Measurements from ENCODE around the gene CLDN2. TPM values are rescaled to one million over a fixed set of nuclear protein-coding genes. Genes with fewer than 3 reads are reported as not detected.

CLDN2 gene
- total and polyA plus RNA-seq, 4 donors, result 0.37 to 25.5 (median 20.7) TPM

DNA sequence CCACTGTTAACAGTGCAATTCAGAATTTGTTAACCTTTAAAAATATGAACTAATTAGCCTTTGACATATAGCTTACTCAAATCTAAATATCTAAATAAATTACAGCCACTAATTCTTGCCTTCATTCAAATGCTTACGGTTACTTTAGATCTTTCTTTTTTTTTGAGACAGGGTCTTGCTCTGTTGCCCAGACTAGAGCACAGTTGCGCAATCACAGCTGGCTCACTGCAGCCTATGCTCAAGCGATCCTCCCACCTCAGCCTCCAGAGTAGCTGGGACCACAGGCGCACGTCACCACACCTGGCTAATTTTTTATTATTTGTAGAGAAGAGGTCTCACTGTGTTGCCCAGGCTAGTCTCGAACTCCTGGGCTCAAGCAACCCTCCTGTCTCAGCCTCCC lies 31.0 kb downstream of the CLDN2 start:
- peaks cover 0 to 2% (median 0%) of the 10 kb centered on the region in 4 donors for H3K27me3 ChIP-seq (ENCODE audit: control insufficient read depth in 4 of 4, insufficient read depth in 4 of 4, low read length in 3 of 4)
- H3K9ac ChIP-seq (ENCODE audit: low read depth in 1 of 2, low read length in 2 of 2), result no peak overlapping the region
- peaks cover 4 to 13% (median 8%) of the 10 kb centered on the region in 4 donors for H3K4me1 ChIP-seq (ENCODE audit: control insufficient read depth in 4 of 4, insufficient read depth in 4 of 4, low read length in 3 of 4)
- H3K36me3 ChIP-seq (ENCODE audit: control insufficient read depth in 4 of 4, insufficient read depth in 3 of 4, low read depth in 1 of 4, low read length in 3 of 4), result no peaks in the 10 kb centered on the region
- no peak overlapping the region for H3K27ac ChIP-seq (ENCODE audit: low read depth in 1 of 2, low read length in 2 of 2)
- WGBS, result 95% methylated on average over 6 of the region's 6 CpGs
- TF ChIP-seq HNF4A (conservative IDR thresholded peaks at IDR 0.05), result no peak
- no peak for TF ChIP-seq TAF1 (conservative IDR thresholded peaks at IDR 0.05)
- TF ChIP-seq YY1 (IDR thresholded peaks at IDR 0.05), result no peak
- TF ChIP-seq, protein P1, sequence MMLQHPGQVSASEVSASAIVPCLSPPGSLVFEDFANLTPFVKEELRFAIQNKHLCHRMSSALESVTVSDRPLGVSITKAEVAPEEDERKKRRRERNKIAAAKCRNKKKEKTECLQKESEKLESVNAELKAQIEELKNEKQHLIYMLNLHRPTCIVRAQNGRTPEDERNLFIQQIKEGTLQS (IDR thresholded peaks at IDR 0.05), result no peak
- no peak for TF ChIP-seq FOXA1 (IDR thresholded peaks at IDR 0.05)
- TF ChIP-seq RAD21 (IDR thresholded peaks at IDR 0.05), result no peak
- TF ChIP-seq, protein P2, sequence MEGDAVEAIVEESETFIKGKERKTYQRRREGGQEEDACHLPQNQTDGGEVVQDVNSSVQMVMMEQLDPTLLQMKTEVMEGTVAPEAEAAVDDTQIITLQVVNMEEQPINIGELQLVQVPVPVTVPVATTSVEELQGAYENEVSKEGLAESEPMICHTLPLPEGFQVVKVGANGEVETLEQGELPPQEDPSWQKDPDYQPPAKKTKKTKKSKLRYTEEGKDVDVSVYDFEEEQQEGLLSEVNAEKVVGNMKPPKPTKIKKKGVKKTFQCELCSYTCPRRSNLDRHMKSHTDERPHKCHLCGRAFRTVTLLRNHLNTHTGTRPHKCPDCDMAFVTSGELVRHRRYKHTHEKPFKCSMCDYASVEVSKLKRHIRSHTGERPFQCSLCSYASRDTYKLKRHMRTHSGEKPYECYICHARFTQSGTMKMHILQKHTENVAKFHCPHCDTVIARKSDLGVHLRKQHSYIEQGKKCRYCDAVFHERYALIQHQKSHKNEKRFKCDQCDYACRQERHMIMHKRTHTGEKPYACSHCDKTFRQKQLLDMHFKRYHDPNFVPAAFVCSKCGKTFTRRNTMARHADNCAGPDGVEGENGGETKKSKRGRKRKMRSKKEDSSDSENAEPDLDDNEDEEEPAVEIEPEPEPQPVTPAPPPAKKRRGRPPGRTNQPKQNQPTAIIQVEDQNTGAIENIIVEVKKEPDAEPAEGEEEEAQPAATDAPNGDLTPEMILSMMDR (IDR thresholded peaks at IDR 0.05; ENCODE audit: low read depth, low read length, missing input control), result no peak
- TF ChIP-seq SP1 (IDR thresholded peaks at IDR 0.05), result no peak
- TF ChIP-seq FOXA2 (IDR thresholded peaks at IDR 0.05), result no peak
- no peak for TF ChIP-seq JUND (IDR thresholded peaks at IDR 0.05)
- TF ChIP-seq, protein P3, sequence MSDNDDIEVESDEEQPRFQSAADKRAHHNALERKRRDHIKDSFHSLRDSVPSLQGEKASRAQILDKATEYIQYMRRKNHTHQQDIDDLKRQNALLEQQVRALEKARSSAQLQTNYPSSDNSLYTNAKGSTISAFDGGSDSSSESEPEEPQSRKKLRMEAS (IDR thresholded peaks at IDR 0.05), result no peak
- no peak for TF ChIP-seq NR2F2 (IDR thresholded peaks at IDR 0.05)
- TF ChIP-seq, protein P4, sequence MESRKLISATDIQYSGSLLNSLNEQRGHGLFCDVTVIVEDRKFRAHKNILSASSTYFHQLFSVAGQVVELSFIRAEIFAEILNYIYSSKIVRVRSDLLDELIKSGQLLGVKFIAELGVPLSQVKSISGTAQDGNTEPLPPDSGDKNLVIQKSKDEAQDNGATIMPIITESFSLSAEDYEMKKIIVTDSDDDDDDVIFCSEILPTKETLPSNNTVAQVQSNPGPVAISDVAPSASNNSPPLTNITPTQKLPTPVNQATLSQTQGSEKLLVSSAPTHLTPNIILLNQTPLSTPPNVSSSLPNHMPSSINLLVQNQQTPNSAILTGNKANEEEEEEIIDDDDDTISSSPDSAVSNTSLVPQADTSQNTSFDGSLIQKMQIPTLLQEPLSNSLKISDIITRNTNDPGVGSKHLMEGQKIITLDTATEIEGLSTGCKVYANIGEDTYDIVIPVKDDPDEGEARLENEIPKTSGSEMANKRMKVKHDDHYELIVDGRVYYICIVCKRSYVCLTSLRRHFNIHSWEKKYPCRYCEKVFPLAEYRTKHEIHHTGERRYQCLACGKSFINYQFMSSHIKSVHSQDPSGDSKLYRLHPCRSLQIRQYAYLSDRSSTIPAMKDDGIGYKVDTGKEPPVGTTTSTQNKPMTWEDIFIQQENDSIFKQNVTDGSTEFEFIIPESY (IDR thresholded peaks at IDR 0.05), result no peak
- no peaks in the 10 kb centered on the region for H3K9me3 ChIP-seq (ENCODE audit: control insufficient read depth in 4 of 4, low read length in 3 of 4)
- H3K4me3 ChIP-seq (ENCODE audit: low read depth in 1 of 3, low read length in 3 of 3), result no peak overlapping the region
- DNase-seq (ENCODE audit: low spot score), result no peak

DNA sequence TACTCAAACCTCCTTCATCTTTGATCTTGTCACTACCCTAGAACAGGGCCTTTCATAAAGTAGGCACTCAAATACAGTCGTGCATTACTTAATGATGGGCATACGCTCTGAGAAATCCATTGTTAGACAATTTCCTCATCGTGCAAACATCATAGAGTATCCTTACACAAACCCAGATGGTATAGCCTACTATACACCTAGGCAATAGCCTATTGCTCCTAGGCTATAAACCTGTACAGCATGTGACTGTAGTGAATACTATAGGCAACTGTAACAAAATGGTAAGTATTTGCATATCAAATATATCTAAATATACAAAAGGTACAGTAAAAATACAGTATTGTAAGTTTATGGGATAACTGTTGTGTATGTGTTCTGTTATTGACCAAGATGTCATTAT lies 31.9 kb downstream of the CLDN2 start:
- no peak for DNase-seq (ENCODE audit: low spot score)
- Histone ChIP-seq H3K4me3 (ENCODE audit: low read depth in 1 of 3, low read length in 3 of 3) (no peak overlapping the region), H3K9me3 (ENCODE audit: control insufficient read depth in 4 of 4, low read length in 3 of 4) (no peaks in the 10 kb centered on the region), H3K36me3 (ENCODE audit: control insufficient read depth in 4 of 4, insufficient read depth in 3 of 4, low read depth in 1 of 4, low read length in 3 of 4) (no peaks in the 10 kb centered on the region), H3K27me3 (ENCODE audit: control insufficient read depth in 4 of 4, insufficient read depth in 4 of 4, low read length in 3 of 4) (peaks cover 0 to 2% (median 0%) of the 10 kb centered on the region in 4 donors), H3K4me1 (ENCODE audit: control insufficient read depth in 4 of 4, insufficient read depth in 4 of 4, low read length in 3 of 4) (peaks cover 4 to 13% (median 8%) of the 10 kb centered on the region in 4 donors), H3K9ac (ENCODE audit: low read depth in 1 of 2, low read length in 2 of 2) (no peak overlapping the region), H3K27ac (ENCODE audit: low read depth in 1 of 2, low read length in 2 of 2) (no peak overlapping the region)
- 84% methylated on average over 3 of the region's 3 CpGs for WGBS
- TF ChIP-seq SP1 (IDR thresholded peaks at IDR 0.05), result no peak
- no peak for TF ChIP-seq GABPA (IDR thresholded peaks at IDR 0.05 in 1 of 2, conservative IDR thresholded peaks at IDR 0.05 in 1 of 2)
- no peak for TF ChIP-seq FOXA2 (IDR thresholded peaks at IDR 0.05)
- TF ChIP-seq, protein P5, sequence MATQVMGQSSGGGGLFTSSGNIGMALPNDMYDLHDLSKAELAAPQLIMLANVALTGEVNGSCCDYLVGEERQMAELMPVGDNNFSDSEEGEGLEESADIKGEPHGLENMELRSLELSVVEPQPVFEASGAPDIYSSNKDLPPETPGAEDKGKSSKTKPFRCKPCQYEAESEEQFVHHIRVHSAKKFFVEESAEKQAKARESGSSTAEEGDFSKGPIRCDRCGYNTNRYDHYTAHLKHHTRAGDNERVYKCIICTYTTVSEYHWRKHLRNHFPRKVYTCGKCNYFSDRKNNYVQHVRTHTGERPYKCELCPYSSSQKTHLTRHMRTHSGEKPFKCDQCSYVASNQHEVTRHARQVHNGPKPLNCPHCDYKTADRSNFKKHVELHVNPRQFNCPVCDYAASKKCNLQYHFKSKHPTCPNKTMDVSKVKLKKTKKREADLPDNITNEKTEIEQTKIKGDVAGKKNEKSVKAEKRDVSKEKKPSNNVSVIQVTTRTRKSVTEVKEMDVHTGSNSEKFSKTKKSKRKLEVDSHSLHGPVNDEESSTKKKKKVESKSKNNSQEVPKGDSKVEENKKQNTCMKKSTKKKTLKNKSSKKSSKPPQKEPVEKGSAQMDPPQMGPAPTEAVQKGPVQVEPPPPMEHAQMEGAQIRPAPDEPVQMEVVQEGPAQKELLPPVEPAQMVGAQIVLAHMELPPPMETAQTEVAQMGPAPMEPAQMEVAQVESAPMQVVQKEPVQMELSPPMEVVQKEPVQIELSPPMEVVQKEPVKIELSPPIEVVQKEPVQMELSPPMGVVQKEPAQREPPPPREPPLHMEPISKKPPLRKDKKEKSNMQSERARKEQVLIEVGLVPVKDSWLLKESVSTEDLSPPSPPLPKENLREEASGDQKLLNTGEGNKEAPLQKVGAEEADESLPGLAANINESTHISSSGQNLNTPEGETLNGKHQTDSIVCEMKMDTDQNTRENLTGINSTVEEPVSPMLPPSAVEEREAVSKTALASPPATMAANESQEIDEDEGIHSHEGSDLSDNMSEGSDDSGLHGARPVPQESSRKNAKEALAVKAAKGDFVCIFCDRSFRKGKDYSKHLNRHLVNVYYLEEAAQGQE (IDR thresholded peaks at IDR 0.05), result no peak
- TF ChIP-seq NR2F2 (IDR thresholded peaks at IDR 0.05), result no peak
- TF ChIP-seq, protein P2 (IDR thresholded peaks at IDR 0.05; ENCODE audit: low read depth, low read length, missing input control), result no peak
- TF ChIP-seq JUND (IDR thresholded peaks at IDR 0.05), result no peak
- TF ChIP-seq RXRA (IDR thresholded peaks at IDR 0.05), result no peak
- TF ChIP-seq EGR1 (IDR thresholded peaks at IDR 0.05; ENCODE audit: low read depth in 2 of 2), result no peak
- no peak for TF ChIP-seq RAD21 (IDR thresholded peaks at IDR 0.05)
- TF ChIP-seq, protein P3 (IDR thresholded peaks at IDR 0.05), result no peak
- no peak for TF ChIP-seq HNF4G (IDR thresholded peaks at IDR 0.05)
- TF ChIP-seq, protein P1 (IDR thresholded peaks at IDR 0.05), result no peak
- TF ChIP-seq, protein P4 (IDR thresholded peaks at IDR 0.05), result no peak
- TF ChIP-seq HNF4A (conservative IDR thresholded peaks at IDR 0.05), result no peak
- TF ChIP-seq FOXA1 (IDR thresholded peaks at IDR 0.05), result no peak
- no peak for TF ChIP-seq TAF1 (conservative IDR thresholded peaks at IDR 0.05)
- TF ChIP-seq YY1 (IDR thresholded peaks at IDR 0.05), result no peak

All from liver (tissue), 9 donors.